Thyroid gland (tissue), 4 donors: ENCODE measurements around the gene TGFB1I1.

Source experiments
- CTCF ChIP-seq, 6 experiments: fragments of 200-600 bp in 3 of 6; fragments of 450-650 bp in 3 of 6; sonication (generic) in 3 of 6; IDR thresholded peaks; one replicate each; pipeline ENCODE4 v1.5.1; 2016 to 2019; ENCODE audit warnings: antibody characterized with exemption in 6 of 6, mild to moderate bottlenecking in 2 of 6, inconsistent platforms in 1 of 6, moderate library complexity in 1 of 6
- POLR2A ChIP-seq, 2 donors: fragments of 450-650 bp; IDR thresholded peaks; one replicate each; pipeline ENCODE4 v1.6.1; 2017; ENCODE audit warnings: antibody characterized with exemption in 2 of 2, mild to moderate bottlenecking in 2 of 2, moderate library complexity in 1 of 2

GRCh38 chr16:31501966-31502348, 30.0 kb downstream of the TGFB1I1 start:
- no peak for TF ChIP-seq POLR2A (IDR thresholded peaks at IDR 0.05)
- TF ChIP-seq CTCF (IDR thresholded peaks at IDR 0.05) = no peak
